ENCODE data around the gene KCTD17. TPM values are rescaled to one million over a fixed set of nuclear protein-coding genes. Genes with fewer than 3 reads are reported as not detected.

KCTD17 gene
- total RNA-seq, 1 experiment from 2014 or later: 29.5 TPM

DNA sequence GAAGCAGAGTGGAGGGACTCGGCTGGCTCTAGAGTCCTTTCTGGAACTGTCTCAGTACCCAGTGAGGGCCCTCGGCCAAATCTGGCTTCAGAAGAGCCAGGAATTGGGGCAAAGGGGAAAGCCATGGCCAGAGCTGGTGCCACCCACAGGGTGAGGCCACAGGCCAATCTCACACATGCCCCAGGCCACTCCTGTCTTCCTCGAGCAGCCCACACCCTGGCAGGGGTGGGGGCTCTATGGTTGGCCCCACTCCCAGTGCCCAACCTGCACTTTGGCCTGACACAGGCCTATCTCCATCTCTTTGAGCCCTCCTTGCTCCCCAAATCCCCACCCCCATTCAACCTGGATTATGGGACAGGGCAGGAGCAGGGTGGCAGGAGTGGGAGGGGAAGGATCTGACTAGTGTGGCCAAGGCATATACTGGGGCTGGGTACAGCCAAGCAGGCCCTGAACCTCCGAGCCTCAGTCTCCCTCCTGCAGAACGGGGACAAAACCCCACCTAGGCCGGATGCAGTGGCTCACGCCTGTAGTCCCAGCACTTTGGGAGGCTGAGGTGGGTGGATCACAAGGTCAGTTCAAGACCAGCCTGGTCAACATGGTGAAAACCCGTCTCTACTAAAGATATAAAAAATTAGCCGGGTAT, 39.2 kb upstream of the KCTD17 start:
- peaks cover 14% of the 10 kb centered on the region for H3K79me2 ChIP-seq (ENCODE audit: low read depth)
- peaks cover 2% of the 10 kb centered on the region; the same call in 1 of the 2 replicates for H4K20me1 ChIP-seq (ENCODE audit: insufficient read depth)
- no peak overlapping the region for H2AFZ ChIP-seq
- no peak overlapping the region for H3K4me3 ChIP-seq
- H3F3A ChIP-seq (ENCODE audit: insufficient read depth, low read depth): peaks cover 31% of the 10 kb centered on the region; the same call in 1 of the 2 replicates
- H3K4me1 ChIP-seq (replicated peaks; ENCODE audit: insufficient read depth): peaks cover 47% of the 10 kb centered on the region
- no peaks in the 10 kb centered on the region for H3K9me2 ChIP-seq (ENCODE audit: insufficient read depth)
- no TSS peak for BruUV-seq (replicated peaks)
- TF ChIP-seq EZH2 (IDR thresholded peaks at IDR 0.05; ENCODE audit: low read depth): no peak
- intact Hi-C loops (cut with micrococcal nuclease; ENCODE audit: unreplicated experiment): no loop called here
- no peak overlapping the region for H3K27ac ChIP-seq
- no peaks in the 10 kb centered on the region for H3K9me3 ChIP-seq (ENCODE audit: insufficient read depth, low read depth)
- peaks cover 10% of the 10 kb centered on the region; the same call in 1 of the 2 replicates for H3K36me3 ChIP-seq (ENCODE audit: low read depth)
- peak; percentile 55 to 61 for DNase-seq
- peak overlapping the region; percentile 52 for H3K4me2 ChIP-seq
- CTCF ChIA-PET: interaction anchor here (0.7 kb wide), 1 partner anchor 21 kb away, joined by 4 read pairs; no protein-coding TSS in a partner anchor
- H3K27me3 ChIP-seq (ENCODE audit: insufficient read depth, low read depth): no peaks in the 10 kb centered on the region
- POLR2A ChIA-PET (ENCODE audit: unreplicated experiment): interaction anchor here (0.5 to 0.6 kb wide), 2 partner anchors 110 to 502 kb away, joined by 5 read pairs; no protein-coding TSS in a partner anchor

DNA sequence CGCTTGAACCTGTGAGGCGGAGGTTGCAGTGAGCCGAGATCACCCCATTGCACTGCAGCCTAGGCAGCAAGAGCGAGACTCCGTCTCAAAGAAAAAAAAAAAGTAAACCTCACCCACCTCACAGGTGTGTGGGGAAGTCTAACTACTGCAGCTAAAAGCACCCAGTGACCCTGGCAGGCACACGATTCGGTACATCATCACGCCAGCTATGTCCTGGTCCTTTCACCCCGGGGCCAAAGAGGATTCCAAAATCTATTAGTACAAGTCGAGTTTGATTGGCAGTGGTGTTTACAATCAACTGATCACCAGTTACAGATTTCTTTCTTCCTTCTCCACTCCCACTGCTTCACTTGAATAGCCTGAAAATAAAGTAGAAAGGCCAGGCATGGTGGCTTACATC, 38.6 kb upstream of the KCTD17 start:
- TF ChIP-seq, protein P1, sequence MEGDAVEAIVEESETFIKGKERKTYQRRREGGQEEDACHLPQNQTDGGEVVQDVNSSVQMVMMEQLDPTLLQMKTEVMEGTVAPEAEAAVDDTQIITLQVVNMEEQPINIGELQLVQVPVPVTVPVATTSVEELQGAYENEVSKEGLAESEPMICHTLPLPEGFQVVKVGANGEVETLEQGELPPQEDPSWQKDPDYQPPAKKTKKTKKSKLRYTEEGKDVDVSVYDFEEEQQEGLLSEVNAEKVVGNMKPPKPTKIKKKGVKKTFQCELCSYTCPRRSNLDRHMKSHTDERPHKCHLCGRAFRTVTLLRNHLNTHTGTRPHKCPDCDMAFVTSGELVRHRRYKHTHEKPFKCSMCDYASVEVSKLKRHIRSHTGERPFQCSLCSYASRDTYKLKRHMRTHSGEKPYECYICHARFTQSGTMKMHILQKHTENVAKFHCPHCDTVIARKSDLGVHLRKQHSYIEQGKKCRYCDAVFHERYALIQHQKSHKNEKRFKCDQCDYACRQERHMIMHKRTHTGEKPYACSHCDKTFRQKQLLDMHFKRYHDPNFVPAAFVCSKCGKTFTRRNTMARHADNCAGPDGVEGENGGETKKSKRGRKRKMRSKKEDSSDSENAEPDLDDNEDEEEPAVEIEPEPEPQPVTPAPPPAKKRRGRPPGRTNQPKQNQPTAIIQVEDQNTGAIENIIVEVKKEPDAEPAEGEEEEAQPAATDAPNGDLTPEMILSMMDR (conservative IDR thresholded peaks at IDR 0.05): no peak
- TF ChIP-seq EZH2 (IDR thresholded peaks at IDR 0.05; ENCODE audit: low read depth): no peak

DNA sequence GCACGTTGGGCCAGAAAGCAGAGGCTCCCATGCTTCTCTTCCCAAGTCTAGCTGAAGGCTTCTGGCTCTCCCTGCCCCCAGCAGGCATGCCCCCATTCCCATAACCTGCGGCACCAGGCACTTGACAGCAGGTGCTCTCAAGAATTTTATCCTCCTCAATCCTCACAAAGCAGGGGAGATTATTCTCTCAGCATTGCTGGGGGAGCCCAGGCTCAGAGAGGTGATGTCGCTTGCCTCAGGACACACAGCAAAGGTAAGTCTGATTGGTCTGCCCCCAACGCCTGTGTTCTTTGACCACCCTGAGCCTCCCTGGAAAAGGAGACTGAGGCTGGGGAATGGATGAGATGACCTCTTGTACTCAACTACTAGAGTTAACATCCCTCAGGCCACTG, 37.1 kb upstream of the KCTD17 start:
- peak overlapping the region; percentile 39; the same call in 1 of the 2 replicates for H3K4me2 ChIP-seq
- H3K27me3 ChIP-seq (ENCODE audit: insufficient read depth, low read depth): no peaks in the 10 kb centered on the region
- H2AFZ ChIP-seq: no peak overlapping the region
- no peak for TF ChIP-seq EZH2 (IDR thresholded peaks at IDR 0.05; ENCODE audit: low read depth)
- TF ChIP-seq, protein P1 (conservative IDR thresholded peaks at IDR 0.05): no peak
- intact Hi-C loops (cut with micrococcal nuclease; ENCODE audit: unreplicated experiment): no loop called here
- peaks cover 31% of the 10 kb centered on the region; the same call in 1 of the 2 replicates for H3F3A ChIP-seq (ENCODE audit: insufficient read depth, low read depth)
- no peaks in the 10 kb centered on the region for H3K9me2 ChIP-seq (ENCODE audit: insufficient read depth)
- ChIA-PET POLR2A (ENCODE audit: unreplicated experiment) (no interaction called here), CTCF (no interaction called here)
- no TSS peak for BruUV-seq (replicated peaks)
- H3K4me1 ChIP-seq (replicated peaks; ENCODE audit: insufficient read depth): peaks cover 60% of the 10 kb centered on the region
- no peak for DNase-seq
- H3K27ac ChIP-seq: no peak overlapping the region
- no peaks in the 10 kb centered on the region for H3K9me3 ChIP-seq (ENCODE audit: insufficient read depth, low read depth)
- H4K20me1 ChIP-seq (ENCODE audit: insufficient read depth): peaks cover 7% of the 10 kb centered on the region; the same call in 1 of the 2 replicates
- peaks cover 10% of the 10 kb centered on the region; the same call in 1 of the 2 replicates for H3K36me3 ChIP-seq (ENCODE audit: low read depth)
- H3K79me2 ChIP-seq (ENCODE audit: low read depth): peaks cover 30% of the 10 kb centered on the region
- H3K4me3 ChIP-seq: no peak overlapping the region

More for the DNA sequence above, 38.6 kb upstream of the KCTD17 start:
- Histone ChIP-seq H3F3A (ENCODE audit: insufficient read depth, low read depth) (peaks cover 31% of the 10 kb centered on the region; the same call in 1 of the 2 replicates), H3K79me2 (ENCODE audit: low read depth) (peaks cover 20% of the 10 kb centered on the region), H3K27ac (no peak overlapping the region), H3K9me2 (ENCODE audit: insufficient read depth) (no peaks in the 10 kb centered on the region), H4K20me1 (ENCODE audit: insufficient read depth) (peaks cover 7% of the 10 kb centered on the region; the same call in 1 of the 2 replicates), H3K4me2 (0 out of 2 replicates have a peak overlapping the region, but pooled peaks have one; percentile 6), H3K4me3 (no peak overlapping the region), H2AFZ (no peak overlapping the region), H3K36me3 (ENCODE audit: low read depth) (peaks cover 10% of the 10 kb centered on the region; the same call in 1 of the 2 replicates), H3K4me1 (replicated peaks; ENCODE audit: insufficient read depth) (peaks cover 53% of the 10 kb centered on the region), H3K9me3 (ENCODE audit: insufficient read depth, low read depth) (no peaks in the 10 kb centered on the region), H3K27me3 (ENCODE audit: insufficient read depth, low read depth) (no peaks in the 10 kb centered on the region)
- CTCF ChIA-PET: interaction anchor here (0.7 kb wide), 1 partner anchor 20 kb away, joined by 4 read pairs; no protein-coding TSS in a partner anchor
- POLR2A ChIA-PET (ENCODE audit: unreplicated experiment): no interaction called here
- no peak for DNase-seq
- intact Hi-C loops (cut with micrococcal nuclease; ENCODE audit: unreplicated experiment): no loop called here
- no TSS peak for BruUV-seq (replicated peaks)

All from PC-9 (cell line).